Measurements from ENCODE around the gene FRRS1L.

The FRRS1L gene

GRCh38 chr9:109122726-109123621, 44.1 kb downstream of the FRRS1L start:
- peaks cover 22% of the 10 kb centered on the region for H3K4me1 ChIP-seq (ENCODE audit: insufficient read depth, low read length, severe bottlenecking)
- no peak overlapping the region for H3K9ac ChIP-seq (ENCODE audit: low read length)
- no peak for TF ChIP-seq EZH2 (IDR thresholded peaks at IDR 0.05; ENCODE audit: borderline replicate concordance, low read length)
- TF ChIP-seq, protein P1, sequence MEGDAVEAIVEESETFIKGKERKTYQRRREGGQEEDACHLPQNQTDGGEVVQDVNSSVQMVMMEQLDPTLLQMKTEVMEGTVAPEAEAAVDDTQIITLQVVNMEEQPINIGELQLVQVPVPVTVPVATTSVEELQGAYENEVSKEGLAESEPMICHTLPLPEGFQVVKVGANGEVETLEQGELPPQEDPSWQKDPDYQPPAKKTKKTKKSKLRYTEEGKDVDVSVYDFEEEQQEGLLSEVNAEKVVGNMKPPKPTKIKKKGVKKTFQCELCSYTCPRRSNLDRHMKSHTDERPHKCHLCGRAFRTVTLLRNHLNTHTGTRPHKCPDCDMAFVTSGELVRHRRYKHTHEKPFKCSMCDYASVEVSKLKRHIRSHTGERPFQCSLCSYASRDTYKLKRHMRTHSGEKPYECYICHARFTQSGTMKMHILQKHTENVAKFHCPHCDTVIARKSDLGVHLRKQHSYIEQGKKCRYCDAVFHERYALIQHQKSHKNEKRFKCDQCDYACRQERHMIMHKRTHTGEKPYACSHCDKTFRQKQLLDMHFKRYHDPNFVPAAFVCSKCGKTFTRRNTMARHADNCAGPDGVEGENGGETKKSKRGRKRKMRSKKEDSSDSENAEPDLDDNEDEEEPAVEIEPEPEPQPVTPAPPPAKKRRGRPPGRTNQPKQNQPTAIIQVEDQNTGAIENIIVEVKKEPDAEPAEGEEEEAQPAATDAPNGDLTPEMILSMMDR (IDR thresholded peaks at IDR 0.05; ENCODE audit: low read length), result no peak
- H3K79me2 ChIP-seq (ENCODE audit: insufficient read depth, low read length), result peaks cover 12% of the 10 kb centered on the region
- no peaks in the 10 kb centered on the region for H3F3A ChIP-seq (ENCODE audit: insufficient read depth, low read length)
- no peak overlapping the region for H2AFZ ChIP-seq (ENCODE audit: low read length)
- no peaks in the 10 kb centered on the region for H4K20me1 ChIP-seq (ENCODE audit: insufficient read depth, low read length)
- H3K9me2 ChIP-seq (ENCODE audit: low read depth, low read length), result no peaks in the 10 kb centered on the region
- no peak overlapping the region for H3K4me3 ChIP-seq (ENCODE audit: low read depth, low read length, poor library complexity, severe bottlenecking)
- no peaks in the 10 kb centered on the region for H3K9me3 ChIP-seq (ENCODE audit: low read length)
- H3K27me3 ChIP-seq (ENCODE audit: insufficient read depth, low read length), result no peaks in the 10 kb centered on the region
- no peak overlapping the region for H3K4me2 ChIP-seq (ENCODE audit: low read length)
- H3K36me3 ChIP-seq (ENCODE audit: insufficient read depth, low read length), result no peaks in the 10 kb centered on the region
- no peak overlapping the region for H3K27ac ChIP-seq (ENCODE audit: low read depth, low read length, poor library complexity, severe bottlenecking)

- TF ChIP-seq EZH2 (IDR thresholded peaks at IDR 0.05; ENCODE audit: borderline replicate concordance, low read length), result no peak
- TF ChIP-seq, protein P1 (IDR thresholded peaks at IDR 0.05; ENCODE audit: low read length), result no peak
- Histone ChIP-seq H4K20me1 (ENCODE audit: insufficient read depth, low read length) (no peaks in the 10 kb centered on the region), H3K9me2 (ENCODE audit: low read depth, low read length) (no peaks in the 10 kb centered on the region), H3K4me2 (ENCODE audit: low read length) (no peak overlapping the region), H3K79me2 (ENCODE audit: insufficient read depth, low read length) (peaks cover 29% of the 10 kb centered on the region), H2AFZ (ENCODE audit: low read length) (peak overlapping the region; percentile 97; the same call in 1 of the 2 replicates), H3K9me3 (ENCODE audit: low read length) (no peaks in the 10 kb centered on the region), H3K36me3 (ENCODE audit: insufficient read depth, low read length) (peaks cover 10% of the 10 kb centered on the region), H3K4me3 (ENCODE audit: low read depth, low read length, poor library complexity, severe bottlenecking) (no peak overlapping the region), H3K9ac (ENCODE audit: low read length) (no peak overlapping the region), H3K4me1 (ENCODE audit: insufficient read depth, low read length, severe bottlenecking) (peaks cover 36% of the 10 kb centered on the region), H3K27me3 (ENCODE audit: insufficient read depth, low read length) (no peaks in the 10 kb centered on the region), H3F3A (ENCODE audit: insufficient read depth, low read length) (no peaks in the 10 kb centered on the region), H3K27ac (ENCODE audit: low read depth, low read length, poor library complexity, severe bottlenecking) (no peak overlapping the region)
Measured at GRCh38 chr9:109121232-109121796, 45.7 kb downstream of the FRRS1L start.

GRCh38 chr9:109120204-109120789, 46.8 kb downstream of the FRRS1L start:
- TF ChIP-seq, protein P1 (IDR thresholded peaks at IDR 0.05; ENCODE audit: low read length), result no peak
- TF ChIP-seq EZH2 (IDR thresholded peaks at IDR 0.05; ENCODE audit: borderline replicate concordance, low read length), result no peak
- no peaks in the 10 kb centered on the region for H3K9me3 ChIP-seq (ENCODE audit: low read length)
- no peaks in the 10 kb centered on the region for H4K20me1 ChIP-seq (ENCODE audit: insufficient read depth, low read length)
- no peaks in the 10 kb centered on the region for H3F3A ChIP-seq (ENCODE audit: insufficient read depth, low read length)
- peaks cover 38% of the 10 kb centered on the region for H3K79me2 ChIP-seq (ENCODE audit: insufficient read depth, low read length)
- peak overlapping the region; percentile 47 for H3K27ac ChIP-seq (ENCODE audit: low read depth, low read length, poor library complexity, severe bottlenecking)
- peaks cover 10% of the 10 kb centered on the region for H3K36me3 ChIP-seq (ENCODE audit: insufficient read depth, low read length)
- H3K4me1 ChIP-seq (ENCODE audit: insufficient read depth, low read length, severe bottlenecking), result peaks cover 44% of the 10 kb centered on the region
- H2AFZ ChIP-seq (ENCODE audit: low read length), result peak overlapping the region; percentile 97
- H3K9ac ChIP-seq (ENCODE audit: low read length), result peak overlapping the region; percentile 54
- no peaks in the 10 kb centered on the region for H3K27me3 ChIP-seq (ENCODE audit: insufficient read depth, low read length)
- H3K9me2 ChIP-seq (ENCODE audit: low read depth, low read length), result no peaks in the 10 kb centered on the region
- H3K4me2 ChIP-seq (ENCODE audit: low read length), result peak overlapping the region; percentile 68
- peak overlapping the region; percentile 98 for H3K4me3 ChIP-seq (ENCODE audit: low read depth, low read length, poor library complexity, severe bottlenecking)

All from OCI-LY1 (cell line).